Measurements from ENCODE around the gene REELD1.

Gene REELD1

DNA sequence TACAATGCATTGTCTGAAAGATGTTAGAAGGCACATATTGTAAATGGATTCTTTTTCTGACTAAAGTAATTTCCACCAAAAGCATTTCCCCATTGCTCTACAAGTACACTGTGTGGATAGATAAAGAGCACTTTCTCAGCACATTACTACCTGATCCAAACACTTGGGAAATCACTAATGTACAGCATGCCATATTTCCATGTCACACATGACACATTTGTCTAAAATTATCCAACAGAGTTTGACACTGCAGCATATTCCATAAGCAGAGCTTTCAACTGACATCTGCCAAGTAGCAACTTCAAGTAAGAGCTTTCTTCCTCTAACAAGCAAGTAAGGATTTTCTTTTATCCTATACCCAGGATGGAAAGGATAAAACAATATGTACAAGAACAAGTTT, 49.5 kb downstream of the REELD1 start:
- Histone ChIP-seq H3K9me3 (ENCODE audit: control insufficient read depth, low read length) (no peaks in the 10 kb centered on the region), H3K9ac (no peak overlapping the region), H3K79me2 (no peaks in the 10 kb centered on the region), H3K27me3 (ENCODE audit: control insufficient read depth, insufficient read depth, low read length) (no peaks in the 10 kb centered on the region), H3K36me3 (ENCODE audit: control insufficient read depth, insufficient read depth, low read length) (no peaks in the 10 kb centered on the region), H2AFZ (no peak overlapping the region), H3K4me3 (ENCODE audit: low read depth, low read length) (no peak overlapping the region), H3K4me1 (no peaks in the 10 kb centered on the region), H3K27ac (no peak overlapping the region), H3K4me2 (ENCODE audit: low read length) (no peak overlapping the region)
- no peak for TF ChIP-seq CTCF (IDR thresholded peaks at IDR 0.05)

DNA sequence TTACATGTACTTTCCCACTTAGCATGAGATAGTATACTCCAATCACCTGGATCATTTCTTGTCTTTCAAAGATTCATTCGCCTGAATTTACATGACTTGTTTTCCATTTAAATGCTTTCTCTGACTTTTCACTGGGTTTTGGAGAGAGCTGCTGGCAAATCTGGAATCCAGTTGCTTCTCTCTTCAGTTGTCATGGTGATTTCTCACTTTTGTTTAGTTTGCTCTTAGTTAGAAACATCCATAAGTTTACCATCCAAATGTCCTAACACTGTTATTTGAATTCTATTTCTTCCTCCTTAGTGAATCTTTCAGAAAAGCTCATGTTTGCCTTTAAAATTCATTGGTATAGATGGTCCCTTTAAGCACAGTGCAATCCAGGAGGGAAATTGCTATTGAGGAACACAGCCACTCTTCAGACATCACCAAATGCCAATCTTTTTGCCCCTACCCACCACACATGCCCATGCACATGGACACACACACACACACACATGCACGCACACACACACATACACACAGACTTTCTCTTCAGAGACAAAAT, 51.7 kb downstream of the REELD1 start:
- H3K27me3 ChIP-seq (ENCODE audit: control insufficient read depth, insufficient read depth, low read length) = no peaks in the 10 kb centered on the region
- H3K9me3 ChIP-seq (ENCODE audit: control insufficient read depth, low read length) = no peaks in the 10 kb centered on the region
- no peaks in the 10 kb centered on the region for H3K79me2 ChIP-seq
- H3K4me1 ChIP-seq = no peaks in the 10 kb centered on the region
- TF ChIP-seq CTCF (IDR thresholded peaks at IDR 0.05) = no peak
- H3K4me2 ChIP-seq (ENCODE audit: low read length) = no peak overlapping the region
- H3K36me3 ChIP-seq (ENCODE audit: control insufficient read depth, insufficient read depth, low read length) = no peaks in the 10 kb centered on the region
- H3K27ac ChIP-seq = no peak overlapping the region
- H3K4me3 ChIP-seq (ENCODE audit: low read depth, low read length) = no peak overlapping the region
- no peak overlapping the region for H2AFZ ChIP-seq
- H3K9ac ChIP-seq = no peak overlapping the region

DNA sequence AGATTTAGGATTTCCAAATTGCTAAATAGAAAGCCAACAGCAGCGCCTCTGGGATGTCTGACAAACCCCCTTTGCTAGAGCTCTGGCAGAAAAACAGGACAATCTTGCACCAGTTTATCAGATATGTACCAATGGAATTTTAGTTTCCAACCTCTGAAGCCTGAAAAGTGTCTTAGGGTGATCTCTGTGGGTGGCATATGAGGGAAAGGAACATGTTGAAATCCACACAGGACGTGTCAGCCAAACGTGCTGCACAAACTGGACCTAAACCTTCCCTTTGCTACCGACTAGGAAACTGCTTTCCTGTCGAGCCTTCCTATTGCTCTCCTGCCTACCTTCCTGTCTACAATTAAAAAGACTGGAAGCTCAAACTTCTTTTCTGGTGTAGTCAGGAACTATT, 53.5 kb downstream of the REELD1 start:
- no peak overlapping the region for H3K4me2 ChIP-seq (ENCODE audit: low read length)
- no peaks in the 10 kb centered on the region for H3K9me3 ChIP-seq (ENCODE audit: control insufficient read depth, low read length)
- no peak for TF ChIP-seq CTCF (IDR thresholded peaks at IDR 0.05)
- H3K79me2 ChIP-seq = no peaks in the 10 kb centered on the region
- no peaks in the 10 kb centered on the region for H3K36me3 ChIP-seq (ENCODE audit: control insufficient read depth, insufficient read depth, low read length)
- no peaks in the 10 kb centered on the region for H3K4me1 ChIP-seq
- no peaks in the 10 kb centered on the region for H3K27me3 ChIP-seq (ENCODE audit: control insufficient read depth, insufficient read depth, low read length)
- no peak overlapping the region for H3K9ac ChIP-seq
- H3K27ac ChIP-seq = no peak overlapping the region
- no peak overlapping the region for H2AFZ ChIP-seq
- no peak overlapping the region for H3K4me3 ChIP-seq (ENCODE audit: low read depth, low read length)

DNA sequence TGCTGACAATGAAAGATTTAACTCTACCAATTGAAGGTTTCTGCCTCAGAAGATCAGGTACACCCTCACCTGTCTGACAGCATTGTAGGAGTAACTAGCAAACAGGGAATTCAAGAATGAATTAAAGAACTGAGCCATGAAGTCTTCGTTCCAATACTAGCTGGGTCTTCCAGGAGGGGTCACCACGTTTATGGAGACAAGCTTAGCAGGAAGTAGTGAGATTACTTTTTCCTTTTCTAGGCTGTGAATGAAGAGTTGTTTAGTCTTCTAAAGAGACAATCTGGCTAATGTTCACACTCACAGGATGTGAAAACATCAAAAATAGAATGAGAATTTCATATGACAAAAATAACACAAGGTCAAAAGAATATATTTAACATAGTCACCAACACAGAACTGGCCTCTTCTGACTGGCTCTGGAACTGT, 54.9 kb downstream of the REELD1 start:
- H3K36me3 ChIP-seq (ENCODE audit: control insufficient read depth, insufficient read depth, low read length) = no peaks in the 10 kb centered on the region
- no peaks in the 10 kb centered on the region for H3K27me3 ChIP-seq (ENCODE audit: control insufficient read depth, insufficient read depth, low read length)
- no peaks in the 10 kb centered on the region for H3K79me2 ChIP-seq
- H3K27ac ChIP-seq = no peak overlapping the region
- no peak overlapping the region for H3K4me3 ChIP-seq (ENCODE audit: low read depth, low read length)
- H3K9ac ChIP-seq = no peak overlapping the region
- H3K4me2 ChIP-seq (ENCODE audit: low read length) = no peak overlapping the region
- H2AFZ ChIP-seq = no peak overlapping the region
- no peaks in the 10 kb centered on the region for H3K9me3 ChIP-seq (ENCODE audit: control insufficient read depth, low read length)
- no peak for TF ChIP-seq CTCF (IDR thresholded peaks at IDR 0.05)
- H3K4me1 ChIP-seq = no peaks in the 10 kb centered on the region

- TF ChIP-seq CTCF (IDR thresholded peaks at IDR 0.05) = no peak
- Histone ChIP-seq H3K4me1 (no peaks in the 10 kb centered on the region), H3K27ac (no peak overlapping the region), H3K9me3 (ENCODE audit: control insufficient read depth, low read length) (no peaks in the 10 kb centered on the region), H2AFZ (no peak overlapping the region), H3K9ac (no peak overlapping the region), H3K36me3 (ENCODE audit: control insufficient read depth, insufficient read depth, low read length) (no peaks in the 10 kb centered on the region), H3K79me2 (no peaks in the 10 kb centered on the region), H3K4me2 (ENCODE audit: low read length) (no peak overlapping the region), H3K4me3 (ENCODE audit: low read depth, low read length) (no peak overlapping the region), H3K27me3 (ENCODE audit: control insufficient read depth, insufficient read depth, low read length) (no peaks in the 10 kb centered on the region)
Measured at GRCh38 chr4:146271466-146271865, 57.1 kb downstream of the REELD1 start.
